HepG2 (cell line): Measurements from ENCODE around the gene ATRNL1. TPM values are rescaled to one million over a fixed set of nuclear protein-coding genes. Genes with fewer than 3 reads are reported as not detected.

ENCODE experiments used
- ATAC-seq: fragments of 200-7000 bp; cut with Tn5 transposase; 3 replicates; pipeline ENCODE4 v1.9.1; 2020; ENCODE audit warnings: mild to moderate bottlenecking, moderate library complexity
- BruUV-seq: library from RNA; stranded (reverse); fragments of 400-500 nt; replicated peaks from 2 replicates; lab custom pipeline; 2021; lab: Mats Ljungman, UMichigan
- CTCF ChIA-PET: fragments of 300-600 bp; formaldehyde crosslinking; extraction: SDS; loops from one replicate; lab custom pipeline; 2021; ENCODE audit warnings: low total read pairs, inconsistent platforms, low intra/inter-chr PET ratio; lab: Yijun Ruan, JAX
- POLR2A ChIA-PET: fragments of 350-600 bp; sonication (Branson Sonifier 250); formaldehyde crosslinking; loops from one replicate; lab custom pipeline; 2020; ENCODE audit warnings: antibody characterized with exemption, inconsistent platforms; lab: Yijun Ruan, JAX
- DNase-seq: peaks from one replicate; pipeline ENCODE4 v3.0.0-alpha.2; 2015; ENCODE audit warnings: low spot score
- FAIRE-seq: peaks from 3 replicates; lab custom pipeline; 2011; peaks lifted over from hg19 to GRCh38; lab: Jason Lieb, UNC
- H2AFZ ChIP-seq: one replicate; pipeline ENCODE4 v1.6.1; 2011; ENCODE audit warnings: low read length, inconsistent platforms
- H3K27ac ChIP-seq: fragments of 300-600 bp; 3 replicates; pipeline ENCODE4 v1.8.0; 2011; ENCODE audit warnings: mixed run types, mild to moderate bottlenecking, mixed read lengths, low read length, inconsistent platforms; ENCODE audit not compliant: insufficient read depth; ENCODE audit errors: extremely low read length
- H3K27me3 ChIP-seq, 2 experiments: fragments of 200-600 bp in 1 of 2; 2 replicates in 1 of 2; 3 replicates in 1 of 2; pipeline versions ENCODE4 v1.6.0 to v1.8.0; 2011; ENCODE audit warnings: low read length in 2 of 2, mild to moderate bottlenecking in 2 of 2, moderate library complexity in 2 of 2, inconsistent platforms in 1 of 2; ENCODE audit not compliant: insufficient read depth in 2 of 2, control insufficient read depth in 1 of 2
- H3K36me3 ChIP-seq, 2 experiments: fragments of 200-600 bp in 1 of 2; replicated peaks in 1 of 2; 2 replicates in 1 of 2; 3 replicates in 1 of 2; pipeline versions ENCODE4 v1.5.1 to v1.8.0; 2011; ENCODE audit warnings: low read length in 2 of 2, inconsistent platforms in 1 of 2; ENCODE audit not compliant: insufficient read depth in 2 of 2, control insufficient read depth in 1 of 2
- H3K4me1 ChIP-seq: 2 replicates; pipeline ENCODE4 v1.5.1; 2012; ENCODE audit warnings: low read length, inconsistent platforms; ENCODE audit not compliant: insufficient read depth
- H3K4me2 ChIP-seq: 2 replicates; pipeline ENCODE4 v1.6.0; 2011; ENCODE audit warnings: low read depth, low read length, inconsistent platforms
- H3K4me3 ChIP-seq, 3 experiments: fragments of 200-600 bp in 1 of 3; sonication (generic), shearing (Covaris generic) in 1 of 3; replicated peaks in 1 of 3; 2 replicates each; pipeline ENCODE4 v1.5.1; 2011 to 2016; ENCODE audit warnings: low read length in 3 of 3, inconsistent platforms in 2 of 3, low read depth in 2 of 3, mild to moderate bottlenecking in 2 of 3, control low read depth in 1 of 3, mixed read lengths in 1 of 3; ENCODE audit not compliant: insufficient read depth in 1 of 3
- H3K79me2 ChIP-seq: one replicate; pipeline ENCODE4 v1.6.1; 2011; ENCODE audit warnings: low read length, inconsistent platforms; ENCODE audit not compliant: insufficient read depth
- H3K9ac ChIP-seq: 2 replicates; pipeline ENCODE4 v1.6.0; 2011; ENCODE audit warnings: mild to moderate bottlenecking, low read depth, low read length, inconsistent platforms; ENCODE audit not compliant: insufficient read depth
- H3K9me3 ChIP-seq: 2 replicates; pipeline ENCODE4 v1.5.1; 2012; ENCODE audit warnings: mild to moderate bottlenecking, low read length
- H4K20me1 ChIP-seq: 2 replicates; pipeline ENCODE4 v1.6.0; 2011; ENCODE audit warnings: inconsistent platforms, mild to moderate bottlenecking, low read length, moderate library complexity; ENCODE audit not compliant: insufficient read depth
- AKAP8 ChIP-seq: sonication (generic); formaldehyde crosslinking; IDR thresholded peaks from 2 replicates; pipeline ENCODE4 v1.5.1; 2020; ENCODE audit warnings: mild to moderate bottlenecking, missing genetic modification reagents
- ARNTL ChIP-seq: sonication (generic); formaldehyde crosslinking; IDR thresholded peaks from 2 replicates; pipeline ENCODE4 v1.4.0; 2020; ENCODE audit warnings: mild to moderate bottlenecking, missing genetic modification reagents
- MAFF ChIP-seq: IDR thresholded peaks from 2 replicates; pipeline ENCODE4 v1.6.1; 2011; ENCODE audit warnings: low read depth, low read length, improper control_type of control experiment
- MAFK ChIP-seq, 2 experiments: IDR thresholded peaks in 1 of 2; conservative IDR thresholded peaks in 1 of 2; 2 replicates each; pipeline ENCODE4 v1.6.1; 2011; ENCODE audit warnings: improper control_type of control experiment in 2 of 2, low read length in 2 of 2
- PATZ1 ChIP-seq: sonication (generic); formaldehyde crosslinking; IDR thresholded peaks from 2 replicates; pipeline ENCODE4 v1.4.0; 2020; ENCODE audit warnings: missing genetic modification reagents
- POLR2G ChIP-seq: fragments of 200-400 bp; formaldehyde crosslinking; IDR thresholded peaks from 2 replicates; pipeline ENCODE4 v1.6.1; 2018; ENCODE audit warnings: mild to moderate bottlenecking, low read depth, low read length, moderate library complexity
- SRSF4 ChIP-seq: fragments of 200-400 bp; formaldehyde crosslinking; IDR thresholded peaks from one replicate; pipeline ENCODE4 v1.6.1; 2018; ENCODE audit warnings: mild to moderate bottlenecking, low read depth, low read length, moderate library complexity; ENCODE audit not compliant: poor library complexity, severe bottlenecking
- SUZ12 ChIP-seq: fragments of 150-350 bp; IDR thresholded peaks from 2 replicates; pipeline ENCODE4 v1.6.1; 2014; ENCODE audit warnings: low read depth, low read length
- ZC3H4 ChIP-seq: sonication (generic); formaldehyde crosslinking; IDR thresholded peaks from 2 replicates; pipeline ENCODE4 v1.4.0; 2020; ENCODE audit warnings: missing genetic modification reagents, borderline replicate concordance
- ZKSCAN1 ChIP-seq: fragments of 150-350 bp; IDR thresholded peaks from 2 replicates; pipeline ENCODE4 v1.6.1; 2014; ENCODE audit warnings: low read length
- ZNF34 ChIP-seq: sonication (generic); formaldehyde crosslinking; IDR thresholded peaks from 2 replicates; pipeline ENCODE4 v1.4.0; 2020; ENCODE audit warnings: mild to moderate bottlenecking, missing genetic modification reagents, borderline replicate concordance
- ZNF451 ChIP-seq: sonication (generic); formaldehyde crosslinking; IDR thresholded peaks from 2 replicates; pipeline ENCODE4 v1.5.0; 2020; ENCODE audit warnings: mild to moderate bottlenecking, missing genetic modification reagents
- ZNF562 ChIP-seq: sonication (generic); formaldehyde crosslinking; IDR thresholded peaks from 2 replicates; pipeline ENCODE4 v1.8.0; 2022; ENCODE audit warnings: missing genetic modification reagents, borderline replicate concordance
- WGBS: methylation state at CpG from one replicate; pipeline ENCODE4 v1.1.6; 2017; ENCODE audit warnings: low lambda C conversion rate; 5-methylcytosine and 5-hydroxymethylcytosine counted together
- in situ Hi-C: cut with HindIII; loops from 2 replicates; pipeline ENCODE4 v1.10.0; 2017; ENCODE audit warnings: low pct_unique_long_range_greater_than_20kb; ENCODE audit not compliant: extremely low pct_ligation_motif_present
- intact Hi-C: fragments of 100-400 bp; cut with micrococcal nuclease; formaldehyde crosslinking; loops from one replicate; pipeline ENCODE4 v1.10.0; 2022; ENCODE audit not compliant: unreplicated experiment
- polyA plus RNA-seq, 8 experiments: library from polyadenylated mRNA; depleted of rRNA in 3 of 8; stranded (reverse) in 7 of 8; unstranded in 1 of 8; fragments of >200 nt; fragmentation: Illumina TruSeq in 4 of 8; extraction: Trizol in 4 of 8; gene quantifications; 2 replicates each; pipeline versions ENCODE4 v1.2.1 to v1.2.3, GENCODE V29; 2011 to 2016; ENCODE audit warnings: low read depth in 4 of 8, missing spikeins in 1 of 8, mixed read lengths in 1 of 8; ENCODE audit not compliant: insufficient read depth in 1 of 8
- total RNA-seq, 5 experiments: library from RNA; depleted of rRNA; stranded (reverse); fragments of >200 nt; fragmentation: Illumina TruSeq; extraction: Trizol; gene quantifications; 2 replicates each; pipeline ENCODE4 v1.2.3, GENCODE V29; 2016; ENCODE audit warnings: low read depth in 1 of 5

ATRNL1 gene
- total and polyA plus RNA-seq, 2 of the 13 experiments (the other 11 are each of a cell fraction or from before 2014, with no cell fraction given): 0.04 TPM; not detected in 1

GRCh38 chr10:115059301-115059898 is 33.8 kb upstream of the ATRNL1 start:
- 33% methylated on average over 7 of the region's 7 CpGs for WGBS
- CTCF ChIA-PET: no interaction called here
- ATAC-seq (no peak), FAIRE-seq (no peak), DNase-seq (no peak)
- intact Hi-C loops (no loop called here), in situ Hi-C loops (no loop called here)
- Histone ChIP-seq H3K4me1 (no peaks in the 10 kb centered on the region), H4K20me1 (no peaks in the 10 kb centered on the region), H3K27me3 (no peaks in the 10 kb centered on the region), H2AFZ (no peak overlapping the region), H3K4me3 (no peak overlapping the region), H3K27ac (no peak overlapping the region), H3K9ac (no peak overlapping the region), H3K79me2 (no peaks in the 10 kb centered on the region), H3K36me3 (no peaks in the 10 kb centered on the region), H3K9me3 (no peaks in the 10 kb centered on the region), H3K4me2 (no peak overlapping the region)
- no TSS peak for BruUV-seq
- TF ChIP-seq MAFF (no peak), MAFK (conservative IDR thresholded peaks at IDR 0.05 in 1 of 2, IDR thresholded peaks at IDR 0.05 in 1 of 2; ENCODE audit: low read length in 2 of 2) (peak in 1 of 2 experiments; percentile 40; a peak in 1 of 4 replicates)
- POLR2A ChIA-PET: no interaction called here

GRCh38 chr10:115063701-115064658 is 29.2 kb upstream of the ATRNL1 start:
- ChIA-PET CTCF (no interaction called here), POLR2A (no interaction called here)
- Histone ChIP-seq H3K4me3 (no peak overlapping the region), H3K4me1 (no peaks in the 10 kb centered on the region), H3K4me2 (no peak overlapping the region), H3K27me3 (no peaks in the 10 kb centered on the region), H3K79me2 (no peaks in the 10 kb centered on the region), H2AFZ (no peak overlapping the region), H4K20me1 (no peaks in the 10 kb centered on the region), H3K27ac (no peak overlapping the region), H3K36me3 (no peaks in the 10 kb centered on the region), H3K9me3 (no peaks in the 10 kb centered on the region), H3K9ac (no peak overlapping the region)
- no peak for ATAC-seq
- WGBS: 11% methylated on average over 5 of the region's 5 CpGs
- FAIRE-seq: no peak
- no TSS peak for BruUV-seq
- in situ Hi-C loops (no loop called here), intact Hi-C loops (no loop called here)
- no peak for DNase-seq
- TF ChIP-seq ZNF34 (CRISPR knock-in tag) (no peak), SUZ12 (no peak), ZC3H4 (CRISPR knock-in tag) (no peak), POLR2G (no peak), PATZ1 (no peak), ARNTL (CRISPR knock-in tag) (no peak), SRSF4 (no peak), ZNF562 (CRISPR knock-in tag) (no peak), AKAP8 (CRISPR knock-in tag) (no peak), ZKSCAN1 (no peak), ZNF451 (CRISPR knock-in tag) (no peak)
